Measurements from ENCODE around the gene ZNF385A.

Gene ZNF385A

DNA sequence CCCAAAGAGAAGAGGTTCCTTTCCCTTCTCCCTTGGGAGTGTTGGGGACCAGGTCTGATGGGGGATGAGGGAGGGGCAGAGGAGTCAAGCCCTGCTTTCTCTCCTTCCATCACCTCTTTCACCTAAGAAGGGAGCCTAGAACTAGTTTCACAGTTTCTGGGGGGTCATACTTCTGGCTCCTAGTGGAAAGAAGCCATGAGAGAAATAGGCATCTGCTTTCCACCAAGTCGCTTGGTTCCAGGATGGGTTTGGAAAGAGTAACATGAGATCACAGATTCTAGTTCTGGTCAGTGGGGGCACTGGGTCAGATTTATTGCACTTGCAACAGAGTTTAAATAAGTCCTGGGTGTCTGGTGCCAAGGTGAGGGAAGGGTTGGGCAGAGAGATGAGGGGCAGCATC lies 10.5 kb upstream of the ZNF385A start:
- Histone ChIP-seq H3K4me1 (ENCODE audit: control insufficient read depth, insufficient read depth, low read length) (no peaks in the 10 kb centered on the region), H3K4me3 (ENCODE audit: low read depth, low read length) (no peak overlapping the region), H3K27ac (ENCODE audit: extremely low read depth, low read depth, low read length) (no peak overlapping the region), H3K9me3 (ENCODE audit: control insufficient read depth, insufficient read depth, low read depth, low read length) (no peaks in the 10 kb centered on the region), H3K36me3 (ENCODE audit: control insufficient read depth in 2 of 2, insufficient read depth in 1 of 2, low read length in 2 of 2) (peaks cover 13 to 56% of the 10 kb centered on the region in 2 experiments)
- TF ChIP-seq ZNF645 (tag by site-specific recombination; IDR thresholded peaks at IDR 0.05): no peak
- ChIA-PET POLR2A (no interaction called here), CTCF (interaction anchor here (1.2 to 12.2 kb wide), 3 partner anchors 14 to 44 kb away, joined by 3 to 924 read pairs (median 77); no protein-coding TSS in a partner anchor)

- H3K36me3 ChIP-seq (ENCODE audit: control insufficient read depth in 2 of 2, insufficient read depth in 1 of 2, low read length in 2 of 2): peaks cover 13 to 50% of the 10 kb centered on the region in 2 experiments
- POLR2A ChIA-PET: no interaction called here
- H3K4me3 ChIP-seq (ENCODE audit: low read depth, low read length): no peak overlapping the region
- TF ChIP-seq ZNF280D (tag by site-specific recombination; IDR thresholded peaks at IDR 0.05) (no peak), RBAK (tag by site-specific recombination; IDR thresholded peaks at IDR 0.05) (peak; percentile 99), ZNF175 (tag by site-specific recombination; IDR thresholded peaks at IDR 0.05) (no peak), ZFP41 (tag by site-specific recombination; IDR thresholded peaks at IDR 0.05; ENCODE audit: borderline replicate concordance) (no peak), ZNF473 (tag by site-specific recombination; IDR thresholded peaks at IDR 0.05) (no peak), ZNF629 (tag by site-specific recombination; IDR thresholded peaks at IDR 0.05) (no peak), ZNF280C (tag by site-specific recombination; IDR thresholded peaks at IDR 0.05) (no peak), ZFP69B (tag by site-specific recombination; IDR thresholded peaks at IDR 0.05) (no peak), ZNF132 (tag by site-specific recombination; IDR thresholded peaks at IDR 0.05; ENCODE audit: borderline replicate concordance) (no peak), ZNF624 (tag by site-specific recombination; IDR thresholded peaks at IDR 0.05) (no peak), ZNF777 (tag by site-specific recombination; IDR thresholded peaks at IDR 0.05; ENCODE audit: borderline replicate concordance) (no peak), ZNF157 (tag by site-specific recombination; IDR thresholded peaks at IDR 0.05) (no peak), TCF7L2 (IDR thresholded peaks at IDR 0.05; ENCODE audit: borderline replicate concordance, low read depth, low read length) (no peak), ZNF791 (tag by site-specific recombination; IDR thresholded peaks at IDR 0.05) (no peak), ATF2 (tag by site-specific recombination; IDR thresholded peaks at IDR 0.05; ENCODE audit: low read depth) (no peak), KLF8 (tag by site-specific recombination; IDR thresholded peaks at IDR 0.05) (no peak), SCRT1 (tag by site-specific recombination; IDR thresholded peaks at IDR 0.05; ENCODE audit: borderline replicate concordance) (no peak), ZNF571 (tag by site-specific recombination; IDR thresholded peaks at IDR 0.05) (no peak), ZNF302 (tag by site-specific recombination; IDR thresholded peaks at IDR 0.05; ENCODE audit: low read depth) (no peak)
- TF ChIP-seq, protein P1, sequence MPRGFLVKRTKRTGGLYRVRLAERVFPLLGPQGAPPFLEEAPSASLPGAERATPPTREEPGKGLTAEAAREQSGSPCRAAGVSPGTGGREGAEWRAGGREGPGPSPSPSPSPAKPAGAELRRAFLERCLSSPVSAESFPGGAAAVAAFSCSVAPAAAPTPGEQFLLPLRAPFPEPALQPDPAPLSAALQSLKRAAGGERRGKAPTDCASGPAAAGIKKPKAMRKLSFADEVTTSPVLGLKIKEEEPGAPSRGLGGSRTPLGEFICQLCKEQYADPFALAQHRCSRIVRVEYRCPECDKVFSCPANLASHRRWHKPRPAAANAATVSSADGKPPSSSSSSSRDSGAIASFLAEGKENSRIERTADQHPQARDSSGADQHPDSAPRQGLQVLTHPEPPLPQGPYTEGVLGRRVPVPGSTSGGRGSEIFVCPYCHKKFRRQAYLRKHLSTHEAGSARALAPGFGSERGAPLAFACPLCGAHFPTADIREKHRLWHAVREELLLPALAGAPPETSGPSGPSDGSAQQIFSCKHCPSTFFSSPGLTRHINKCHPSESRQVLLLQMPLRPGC (tag by site-specific recombination; IDR thresholded peaks at IDR 0.05): no peak
- TF ChIP-seq, protein P2, sequence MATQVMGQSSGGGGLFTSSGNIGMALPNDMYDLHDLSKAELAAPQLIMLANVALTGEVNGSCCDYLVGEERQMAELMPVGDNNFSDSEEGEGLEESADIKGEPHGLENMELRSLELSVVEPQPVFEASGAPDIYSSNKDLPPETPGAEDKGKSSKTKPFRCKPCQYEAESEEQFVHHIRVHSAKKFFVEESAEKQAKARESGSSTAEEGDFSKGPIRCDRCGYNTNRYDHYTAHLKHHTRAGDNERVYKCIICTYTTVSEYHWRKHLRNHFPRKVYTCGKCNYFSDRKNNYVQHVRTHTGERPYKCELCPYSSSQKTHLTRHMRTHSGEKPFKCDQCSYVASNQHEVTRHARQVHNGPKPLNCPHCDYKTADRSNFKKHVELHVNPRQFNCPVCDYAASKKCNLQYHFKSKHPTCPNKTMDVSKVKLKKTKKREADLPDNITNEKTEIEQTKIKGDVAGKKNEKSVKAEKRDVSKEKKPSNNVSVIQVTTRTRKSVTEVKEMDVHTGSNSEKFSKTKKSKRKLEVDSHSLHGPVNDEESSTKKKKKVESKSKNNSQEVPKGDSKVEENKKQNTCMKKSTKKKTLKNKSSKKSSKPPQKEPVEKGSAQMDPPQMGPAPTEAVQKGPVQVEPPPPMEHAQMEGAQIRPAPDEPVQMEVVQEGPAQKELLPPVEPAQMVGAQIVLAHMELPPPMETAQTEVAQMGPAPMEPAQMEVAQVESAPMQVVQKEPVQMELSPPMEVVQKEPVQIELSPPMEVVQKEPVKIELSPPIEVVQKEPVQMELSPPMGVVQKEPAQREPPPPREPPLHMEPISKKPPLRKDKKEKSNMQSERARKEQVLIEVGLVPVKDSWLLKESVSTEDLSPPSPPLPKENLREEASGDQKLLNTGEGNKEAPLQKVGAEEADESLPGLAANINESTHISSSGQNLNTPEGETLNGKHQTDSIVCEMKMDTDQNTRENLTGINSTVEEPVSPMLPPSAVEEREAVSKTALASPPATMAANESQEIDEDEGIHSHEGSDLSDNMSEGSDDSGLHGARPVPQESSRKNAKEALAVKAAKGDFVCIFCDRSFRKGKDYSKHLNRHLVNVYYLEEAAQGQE (tag by site-specific recombination; IDR thresholded peaks at IDR 0.05): no peak
Measured at GRCh38 chr12:54394281-54394719, 9.8 kb upstream of the ZNF385A start.

More at GRCh38 chr12:54394281-54394719, 9.8 kb upstream of the ZNF385A start:
- Histone ChIP-seq H3K4me1 (ENCODE audit: control insufficient read depth, insufficient read depth, low read length) (no peaks in the 10 kb centered on the region), H3K27ac (ENCODE audit: extremely low read depth, low read depth, low read length) (no peak overlapping the region), H3K9me3 (ENCODE audit: control insufficient read depth, insufficient read depth, low read depth, low read length) (no peaks in the 10 kb centered on the region)
- CTCF ChIA-PET: interaction anchor here (0.6 to 4.8 kb wide), 14 partner anchors 8 to 590 kb away, joined by 3 to 61 read pairs (median 4); no protein-coding TSS in a partner anchor
